SU-DHL-6 (cell line): Measurements from ENCODE around the gene MGRN1.

Source experiments
- H2AFZ ChIP-seq: fragments of 200-600 bp; sonication (generic); 2 replicates; pipeline ENCODE4 v1.6.1; 2014; ENCODE audit warnings: low read depth, mild to moderate bottlenecking, moderate library complexity, mixed read lengths, antibody characterized with exemption, low read length; ENCODE audit not compliant: severe bottlenecking
- H3F3A ChIP-seq: fragments of 200-600 bp; shearing (Covaris generic); 2 replicates; pipeline ENCODE4 v1.6.0; 2016; ENCODE audit warnings: antibody characterized with exemption, mild to moderate bottlenecking; ENCODE audit not compliant: insufficient read depth
- H3K27ac ChIP-seq: fragments of 200-600 bp; sonication (generic); 2 replicates; pipeline ENCODE4 v1.5.1; 2016; ENCODE audit warnings: low read depth, mild to moderate bottlenecking, low read length, moderate library complexity, mixed read lengths
- H3K27me3 ChIP-seq: fragments of 200-600 bp; sonication (generic), shearing (Covaris generic); 2 replicates; pipeline ENCODE4 v1.6.0; 2014; ENCODE audit warnings: mild to moderate bottlenecking, low read length
- H3K36me3 ChIP-seq: fragments of 200-600 bp; sonication (generic); 2 replicates; pipeline ENCODE4 v1.6.1; 2014; ENCODE audit warnings: mild to moderate bottlenecking, low read length, mixed read lengths
- H3K4me2 ChIP-seq: fragments of 300-600, 200-600 bp; shearing (Covaris generic), sonication (generic); 2 replicates; pipeline ENCODE4 v1.6.0; 2014; ENCODE audit warnings: low read length, low read depth, mild to moderate bottlenecking; ENCODE audit not compliant: poor library complexity, severe bottlenecking
- H3K4me3 ChIP-seq: fragments of 200-600 bp; sonication (generic); 2 replicates; pipeline ENCODE4 v1.5.1; 2014; ENCODE audit warnings: antibody characterized with exemption, low read length, mild to moderate bottlenecking, mixed read lengths; ENCODE audit not compliant: insufficient read depth, poor library complexity, severe bottlenecking
- H3K79me2 ChIP-seq: fragments of 200-600 bp; sonication (generic); 2 replicates; pipeline ENCODE4 v1.6.1; 2014; ENCODE audit warnings: mild to moderate bottlenecking, low read length, moderate library complexity; ENCODE audit not compliant: insufficient read depth
- H3K9ac ChIP-seq: fragments of 200-600 bp; sonication (generic); 2 replicates; pipeline ENCODE4 v1.7.0; 2014; ENCODE audit warnings: mild to moderate bottlenecking, low read length
- H3K9me2 ChIP-seq: fragments of 200-600 bp; sonication (generic); replicated peaks from 2 replicates; pipeline ENCODE4 v1.6.1; 2014; ENCODE audit warnings: low read length; ENCODE audit not compliant: insufficient read depth
- H3K9me3 ChIP-seq: fragments of 200-600 bp; sonication (generic); 2 replicates; pipeline ENCODE4 v1.6.1; 2014; ENCODE audit warnings: low read length, mixed read lengths; ENCODE audit not compliant: insufficient read depth
- H4K20me1 ChIP-seq: fragments of 200-600 bp; sonication (generic); 2 replicates; pipeline ENCODE4 v1.6.1; 2014; ENCODE audit warnings: low read depth, mild to moderate bottlenecking, antibody characterized with exemption, low read length, moderate library complexity, mixed read lengths
- EZH2phosphoT487 ChIP-seq: fragments of 200-600 bp; sonication (generic), shearing (Covaris generic); conservative IDR thresholded peaks from 2 replicates; pipeline ENCODE4 v1.6.1; 2018; ENCODE audit warnings: mild to moderate bottlenecking, antibody characterized with exemption, low read length, moderate library complexity, mixed read lengths
- TF ChIP-seq, protein P1 (sequence below): fragments of 200-600 bp; sonication (generic); IDR thresholded peaks from one replicate; pipeline ENCODE4 v1.5.1; 2017; ENCODE audit warnings: antibody characterized with exemption, mild to moderate bottlenecking, low read length, moderate library complexity; ENCODE audit not compliant: insufficient read depth, poor library complexity, severe bottlenecking

MGRN1 gene

DNA sequence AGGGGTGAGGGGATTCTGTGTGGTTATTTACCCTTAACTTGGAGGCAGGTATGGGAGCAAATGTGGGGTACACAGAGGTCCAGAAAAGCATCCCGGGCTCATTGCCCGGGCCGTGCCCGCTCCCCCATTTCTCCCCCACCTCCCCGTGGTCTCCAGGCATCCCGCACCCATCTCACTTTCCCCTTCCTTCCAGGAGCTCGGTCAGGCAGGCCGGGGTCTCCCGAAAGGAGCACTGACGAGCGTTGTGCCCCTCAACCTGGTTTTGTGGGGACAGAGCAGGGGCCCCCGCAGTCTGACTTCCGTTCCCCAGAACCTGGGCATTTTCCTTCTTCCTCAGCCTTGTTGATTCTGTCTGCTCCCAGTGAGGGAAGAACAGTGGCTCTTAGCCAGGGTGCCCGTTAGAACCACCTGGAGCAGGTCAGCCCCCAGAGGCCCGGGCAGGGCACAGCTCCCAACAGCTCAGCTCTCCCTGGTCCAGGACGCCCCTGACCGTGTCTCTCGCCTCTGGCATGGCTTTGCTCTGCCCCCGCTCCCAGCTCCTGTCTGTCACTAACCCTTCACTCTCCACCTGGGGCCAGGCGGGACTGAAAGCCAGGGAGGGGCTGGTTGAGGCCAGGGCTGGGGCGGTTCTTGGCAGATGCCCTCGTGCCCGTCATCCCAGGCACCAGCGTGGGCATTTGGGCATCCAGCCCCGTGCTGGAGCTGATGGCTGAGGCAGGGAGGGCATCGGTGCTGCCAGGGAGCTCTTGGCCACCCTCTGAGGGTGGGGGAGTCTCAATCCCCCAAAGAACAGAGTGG is 56.2 kb downstream of the MGRN1 start:
- no peak overlapping the region for H3K4me3 ChIP-seq
- H3K9ac ChIP-seq = no peak overlapping the region
- no peaks in the 10 kb centered on the region for H3K9me3 ChIP-seq
- no peaks in the 10 kb centered on the region for H4K20me1 ChIP-seq
- no peaks in the 10 kb centered on the region for H3K27me3 ChIP-seq
- H3K4me2 ChIP-seq = no peak overlapping the region
- H3K9me2 ChIP-seq = no peaks in the 10 kb centered on the region
- H3K79me2 ChIP-seq = no peaks in the 10 kb centered on the region
- H3K36me3 ChIP-seq = no peaks in the 10 kb centered on the region
- no peak overlapping the region for H2AFZ ChIP-seq
- TF ChIP-seq, protein P1, sequence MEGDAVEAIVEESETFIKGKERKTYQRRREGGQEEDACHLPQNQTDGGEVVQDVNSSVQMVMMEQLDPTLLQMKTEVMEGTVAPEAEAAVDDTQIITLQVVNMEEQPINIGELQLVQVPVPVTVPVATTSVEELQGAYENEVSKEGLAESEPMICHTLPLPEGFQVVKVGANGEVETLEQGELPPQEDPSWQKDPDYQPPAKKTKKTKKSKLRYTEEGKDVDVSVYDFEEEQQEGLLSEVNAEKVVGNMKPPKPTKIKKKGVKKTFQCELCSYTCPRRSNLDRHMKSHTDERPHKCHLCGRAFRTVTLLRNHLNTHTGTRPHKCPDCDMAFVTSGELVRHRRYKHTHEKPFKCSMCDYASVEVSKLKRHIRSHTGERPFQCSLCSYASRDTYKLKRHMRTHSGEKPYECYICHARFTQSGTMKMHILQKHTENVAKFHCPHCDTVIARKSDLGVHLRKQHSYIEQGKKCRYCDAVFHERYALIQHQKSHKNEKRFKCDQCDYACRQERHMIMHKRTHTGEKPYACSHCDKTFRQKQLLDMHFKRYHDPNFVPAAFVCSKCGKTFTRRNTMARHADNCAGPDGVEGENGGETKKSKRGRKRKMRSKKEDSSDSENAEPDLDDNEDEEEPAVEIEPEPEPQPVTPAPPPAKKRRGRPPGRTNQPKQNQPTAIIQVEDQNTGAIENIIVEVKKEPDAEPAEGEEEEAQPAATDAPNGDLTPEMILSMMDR = no peak
- TF ChIP-seq EZH2phosphoT487 = no peak
- H3F3A ChIP-seq = no peaks in the 10 kb centered on the region
- H3K27ac ChIP-seq = no peak overlapping the region

DNA sequence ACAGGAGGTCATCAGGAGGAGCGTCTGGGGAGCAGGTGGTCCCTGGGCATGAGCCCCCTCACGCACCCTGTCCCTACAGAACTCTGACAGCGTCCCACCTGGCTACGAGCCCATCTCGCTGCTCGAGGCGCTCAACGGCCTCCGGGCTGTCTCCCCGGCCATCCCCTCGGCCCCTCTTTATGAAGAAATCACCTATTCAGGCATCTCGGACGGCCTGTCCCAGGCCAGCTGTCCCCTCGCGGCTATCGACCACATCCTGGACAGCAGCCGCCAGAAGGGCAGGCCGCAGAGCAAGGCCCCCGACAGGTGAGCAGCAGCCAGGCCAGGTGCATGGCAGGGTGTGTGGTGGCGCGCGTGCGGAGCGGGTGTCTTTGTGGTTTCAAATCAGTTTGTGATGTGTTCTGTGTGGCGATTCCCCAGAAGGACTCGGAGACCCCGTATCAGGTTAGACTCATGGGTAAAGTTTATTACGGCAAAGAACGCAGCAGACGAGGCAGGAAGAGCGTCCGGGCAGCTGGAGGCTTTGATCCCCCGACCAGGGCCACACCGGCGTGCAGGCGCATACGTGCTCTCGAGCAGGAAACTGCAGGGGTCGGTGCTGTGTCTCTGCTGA is 57.0 kb downstream of the MGRN1 start:
- no peaks in the 10 kb centered on the region for H3K9me3 ChIP-seq
- no peak overlapping the region for H2AFZ ChIP-seq
- no peak for TF ChIP-seq EZH2phosphoT487
- TF ChIP-seq, protein P1 = no peak
- H3K27ac ChIP-seq = no peak overlapping the region
- H4K20me1 ChIP-seq = no peaks in the 10 kb centered on the region
- H3K79me2 ChIP-seq = no peaks in the 10 kb centered on the region
- H3K9me2 ChIP-seq = no peaks in the 10 kb centered on the region
- H3F3A ChIP-seq = no peaks in the 10 kb centered on the region
- H3K4me2 ChIP-seq = no peak overlapping the region
- no peaks in the 10 kb centered on the region for H3K27me3 ChIP-seq
- no peaks in the 10 kb centered on the region for H3K36me3 ChIP-seq
- no peak overlapping the region for H3K9ac ChIP-seq
- H3K4me3 ChIP-seq = no peak overlapping the region

DNA sequence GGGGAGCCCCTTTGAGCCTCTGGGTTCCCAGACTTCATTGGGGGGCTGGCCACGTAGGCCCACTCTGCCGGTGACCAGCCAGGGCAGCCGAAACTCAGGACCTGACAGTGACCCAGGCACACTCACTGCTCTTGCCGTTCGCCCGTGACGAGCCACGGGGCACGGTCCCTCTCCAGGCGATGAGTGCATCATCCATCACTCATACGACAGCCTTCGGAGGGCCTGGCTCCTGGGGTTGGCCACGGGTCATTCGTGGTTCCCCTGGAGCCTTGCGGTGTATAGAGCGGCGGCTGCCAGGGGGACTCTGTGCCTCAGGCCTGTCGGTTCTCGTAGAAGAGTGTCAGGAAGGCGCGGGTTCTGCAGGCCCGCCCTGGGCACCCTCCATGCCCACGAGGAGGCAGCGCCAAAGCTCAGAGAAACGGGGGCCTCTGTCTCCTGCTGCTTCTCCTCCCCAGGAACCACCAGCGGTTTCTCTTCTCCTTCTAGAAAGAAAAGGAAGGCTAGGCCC is 57.5 kb downstream of the MGRN1 start:
- Histone ChIP-seq H3F3A (no peaks in the 10 kb centered on the region), H3K36me3 (no peaks in the 10 kb centered on the region), H3K79me2 (no peaks in the 10 kb centered on the region), H3K4me2 (no peak overlapping the region), H3K27ac (no peak overlapping the region), H4K20me1 (no peaks in the 10 kb centered on the region), H3K9me2 (no peaks in the 10 kb centered on the region), H3K27me3 (no peaks in the 10 kb centered on the region), H3K9me3 (no peaks in the 10 kb centered on the region), H2AFZ (no peak overlapping the region), H3K9ac (no peak overlapping the region), H3K4me3 (no peak overlapping the region)
- no peak for TF ChIP-seq EZH2phosphoT487
- TF ChIP-seq, protein P1 = no peak
